GM23248 (cell line): Measurements from ENCODE around the gene EXD3. TPM values are rescaled to one million over a fixed set of nuclear protein-coding genes. Genes with fewer than 3 reads are reported as not detected.

ENCODE experiments used
- DNase-seq: peaks from one replicate; pipeline ENCODE4 v3.0.0-alpha.2; 2015
- H2AFZ ChIP-seq: fragments of 200-600 bp; sonication (generic); 2 replicates; pipeline ENCODE4 v1.6.1; 2016; ENCODE audit warnings: antibody characterized with exemption
- H3F3A ChIP-seq: fragments of 200-600 bp; sonication (generic); 2 replicates; pipeline ENCODE4 v1.6.1; 2016; ENCODE audit warnings: mild to moderate bottlenecking, antibody characterized with exemption, mixed run types; ENCODE audit not compliant: insufficient read depth
- H3K27ac ChIP-seq: fragments of 200-600 bp; sonication (generic); 2 replicates; pipeline ENCODE4 v1.5.1; 2016; ENCODE audit warnings: mild to moderate bottlenecking
- H3K27me3 ChIP-seq: fragments of 200-600 bp; sonication (generic); replicated peaks from 2 replicates; pipeline ENCODE4 v1.6.1; 2016; ENCODE audit warnings: mild to moderate bottlenecking; ENCODE audit not compliant: insufficient read depth
- H3K36me3 ChIP-seq: fragments of 200-600 bp; sonication (generic); 2 replicates; pipeline ENCODE4 v1.6.1; 2016; ENCODE audit warnings: low read depth, mild to moderate bottlenecking
- H3K4me1 ChIP-seq: fragments of 200-600 bp; sonication (generic); 2 replicates; pipeline ENCODE4 v1.6.1; 2016; ENCODE audit warnings: mild to moderate bottlenecking; ENCODE audit not compliant: insufficient read depth
- H3K4me2 ChIP-seq: fragments of 200-600 bp; sonication (generic); one replicate; pipeline ENCODE4 v1.6.1; 2016; ENCODE audit warnings: mild to moderate bottlenecking; ENCODE audit not compliant: unreplicated experiment
- H3K4me3 ChIP-seq: fragments of 200-600 bp; sonication (generic); 2 replicates; pipeline ENCODE4 v1.5.1; 2016; ENCODE audit warnings: mild to moderate bottlenecking
- H3K79me2 ChIP-seq: fragments of 200-600 bp; sonication (generic); 2 replicates; pipeline ENCODE4 v1.6.1; 2016; ENCODE audit warnings: mild to moderate bottlenecking; ENCODE audit not compliant: insufficient read depth
- H3K9ac ChIP-seq: fragments of 200-600 bp; sonication (generic); 2 replicates; pipeline ENCODE4 v1.6.1; 2016; ENCODE audit warnings: mild to moderate bottlenecking
- H3K9me2 ChIP-seq: fragments of 200-600 bp; sonication (generic); 2 replicates; pipeline ENCODE4 v1.6.1; 2016; ENCODE audit warnings: mixed run types, mild to moderate bottlenecking, moderate library complexity; ENCODE audit not compliant: insufficient read depth
- H3K9me3 ChIP-seq: fragments of 200-600 bp; sonication (generic); one replicate; pipeline ENCODE4 v1.6.1; 2017; ENCODE audit warnings: low read depth
- H4K20me1 ChIP-seq: fragments of 200-600 bp; sonication (generic); 2 replicates; pipeline ENCODE4 v1.6.0; 2016; ENCODE audit not compliant: insufficient read depth
- EZH2 ChIP-seq: fragments of 200-600 bp; sonication (generic); IDR thresholded peaks from 2 replicates; pipeline ENCODE4 v1.6.1; 2018; ENCODE audit warnings: antibody characterized with exemption, mild to moderate bottlenecking; ENCODE audit not compliant: insufficient read depth, poor library complexity, severe bottlenecking
- EZH2phosphoT487 ChIP-seq: fragments of 200-600 bp; sonication (generic); IDR thresholded peaks from 2 replicates; pipeline ENCODE4 v1.6.1; 2018; ENCODE audit warnings: antibody characterized with exemption, moderate library complexity, mild to moderate bottlenecking, low read depth; ENCODE audit not compliant: insufficient read depth
- WGBS, 2 experiments: methylation state at CpG; one replicate each; pipeline ENCODE4 v1.1.6; 2015 to 2017; ENCODE audit warnings: low lambda C conversion rate in 2 of 2, low coverage in 1 of 2; ENCODE audit errors: missing lambda C conversion rate in 2 of 2; 5-methylcytosine and 5-hydroxymethylcytosine counted together
- in situ Hi-C: fragments of 300-500 bp; cut with MboI; formaldehyde crosslinking; loops from 2 replicates; pipeline ENCODE4 v1.15.0; 2020
- polyA plus RNA-seq: library from polyadenylated mRNA; unstranded; fragments of >200 nt; fragmentation: Nextera tagmentation; extraction: Ambion mirVana; gene quantifications from 2 replicates; pipeline ENCODE4 v1.2.1, GENCODE V29; 2016
- total RNA-seq: library from RNA; depleted of rRNA; stranded (reverse); fragments of >200 nt; shearing (Covaris generic); gene quantifications from 2 replicates; pipeline ENCODE4 v1.2.3, GENCODE V29; 2014

EXD3 gene
- total and polyA plus RNA-seq, 2 experiments from 2014 or later, result 10.1 to 11.6 TPM

DNA sequence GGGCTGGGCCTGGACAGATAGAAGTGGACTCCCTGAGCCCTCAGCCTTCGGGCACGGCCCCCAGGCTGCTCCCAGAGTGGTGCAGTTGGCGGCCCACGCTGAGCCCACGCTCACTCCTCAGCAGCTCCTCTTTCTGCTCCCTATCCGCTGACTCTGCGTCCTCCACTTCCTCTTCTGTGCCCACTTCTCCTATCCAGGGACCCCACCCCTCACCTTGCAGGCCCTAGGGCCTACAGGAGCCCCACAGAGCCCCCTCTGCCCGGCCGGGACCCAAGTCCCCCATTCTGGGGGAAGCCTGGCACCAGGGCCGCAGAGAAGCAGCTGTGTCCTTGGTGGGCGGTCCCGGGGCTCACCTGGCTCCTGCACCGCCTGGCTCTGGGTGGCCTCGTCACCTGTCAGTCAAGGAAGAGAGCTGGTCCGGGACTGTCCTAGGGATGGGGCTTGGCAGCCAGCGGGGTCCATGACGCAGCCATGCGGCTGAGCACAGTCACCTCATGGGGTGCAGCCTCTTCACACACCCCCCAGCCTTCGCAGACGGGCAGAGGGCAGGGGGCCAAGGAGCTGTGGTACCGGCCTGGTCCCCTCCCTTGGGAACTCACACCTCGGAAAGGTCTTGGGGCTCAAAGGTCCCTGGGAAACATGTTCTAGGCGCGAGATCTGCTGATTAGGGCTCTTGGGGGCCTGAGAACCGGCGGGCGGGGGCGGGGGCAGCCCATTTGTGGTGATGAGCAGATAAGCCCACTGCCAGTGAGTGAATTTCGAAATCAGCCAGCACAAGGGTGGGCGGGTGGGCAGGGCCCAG is 115.5 kb downstream of the EXD3 start:
- Histone ChIP-seq H4K20me1 (no peaks in the 10 kb centered on the region), H3K9me3 (no peaks in the 10 kb centered on the region), H3K9ac (no peak overlapping the region), H3K36me3 (no peaks in the 10 kb centered on the region), H3K4me2 (no peak overlapping the region), H3K9me2 (no peaks in the 10 kb centered on the region), H3K4me1 (no peaks in the 10 kb centered on the region), H3K4me3 (no peak overlapping the region), H3K27ac (no peak overlapping the region), H3K79me2 (no peaks in the 10 kb centered on the region), H2AFZ (no peak overlapping the region), H3K27me3 (no peaks in the 10 kb centered on the region; the same call in 1 of the 2 replicates), H3F3A (no peaks in the 10 kb centered on the region)
- TF ChIP-seq EZH2phosphoT487 (no peak), EZH2 (no peak)
- in situ Hi-C loops, result no loop called here
- WGBS, 2 experiments, result 46 to 52% methylated on average over 22 to 29 of the region's 30 CpGs
- DNase-seq, result no peak

DNA sequence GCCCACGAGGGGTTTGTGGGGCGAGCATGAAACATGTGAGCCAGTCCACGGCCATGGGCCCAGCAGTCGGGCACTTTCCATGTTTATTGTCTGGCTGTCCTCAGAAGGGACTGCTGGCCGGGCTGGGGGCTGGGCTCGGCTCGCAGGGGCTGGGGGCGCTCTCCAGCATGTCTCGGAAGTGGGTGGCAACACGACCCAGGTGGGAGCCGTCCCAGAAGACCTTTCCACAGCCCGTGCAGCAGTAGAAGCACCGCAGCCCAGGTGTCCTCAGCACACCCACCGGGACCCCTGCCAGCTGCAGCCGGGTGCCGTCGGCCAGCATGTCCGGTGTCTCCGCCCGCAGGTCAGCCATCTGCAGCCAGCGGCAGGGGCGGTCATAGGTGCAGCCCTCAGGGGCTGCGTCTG is 116.1 kb downstream of the EXD3 start:
- H3K4me2 ChIP-seq, result no peak overlapping the region

DNA sequence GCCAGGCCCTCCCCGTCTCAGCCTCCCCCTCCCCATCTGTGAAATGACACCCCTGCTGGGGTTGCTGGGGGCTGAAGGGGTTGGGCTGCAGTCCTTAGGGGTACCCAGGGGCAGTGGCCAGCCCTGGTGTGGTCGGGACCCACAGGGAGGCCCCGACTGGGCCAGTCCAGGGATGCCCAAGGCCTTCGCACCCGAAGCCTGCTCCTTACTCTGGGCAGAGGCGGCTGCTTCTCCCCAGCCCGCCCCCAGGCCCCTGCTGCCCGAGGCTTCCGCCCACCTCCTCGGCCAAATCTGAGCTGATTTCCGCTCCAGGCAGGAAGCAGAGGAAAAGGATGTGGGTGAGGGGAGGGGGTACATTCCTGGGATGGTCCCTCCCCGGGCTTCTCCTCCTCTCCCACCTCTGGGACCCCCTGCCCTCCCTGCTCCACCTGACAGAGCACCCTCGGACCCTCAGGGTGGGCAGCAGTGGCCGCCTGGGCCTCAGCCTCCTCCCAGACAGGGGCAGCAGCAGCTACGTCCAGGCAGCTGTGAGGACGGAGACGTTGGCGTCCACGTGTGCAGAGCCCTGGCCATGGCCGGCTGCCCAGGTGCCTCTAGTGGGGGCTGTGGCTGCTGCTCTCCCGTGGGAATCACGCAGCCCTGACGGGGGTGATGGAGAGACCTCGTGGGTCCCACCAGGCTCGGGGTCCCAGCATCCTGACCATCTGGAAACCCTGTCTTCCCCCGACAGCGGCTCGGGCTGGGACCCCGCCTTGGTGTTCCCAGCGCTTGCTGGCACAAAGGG is 116.7 kb downstream of the EXD3 start:
- 34 to 47% methylated on average over 19 to 28 of the region's 30 CpGs for WGBS, 2 experiments
- Histone ChIP-seq H3K4me2 (no peak overlapping the region), H3K36me3 (no peaks in the 10 kb centered on the region), H3K9ac (no peak overlapping the region), H3K27ac (no peak overlapping the region), H3K4me1 (no peaks in the 10 kb centered on the region), H4K20me1 (no peaks in the 10 kb centered on the region), H3K79me2 (no peaks in the 10 kb centered on the region), H3K4me3 (no peak overlapping the region), H3K9me3 (no peaks in the 10 kb centered on the region), H3K9me2 (no peaks in the 10 kb centered on the region), H3F3A (no peaks in the 10 kb centered on the region), H2AFZ (no peak overlapping the region), H3K27me3 (no peaks in the 10 kb centered on the region; the same call in 1 of the 2 replicates)
- no peak for DNase-seq
- TF ChIP-seq EZH2 (no peak), EZH2phosphoT487 (no peak)
- in situ Hi-C loops, result no loop called here

More for the DNA sequence above, 116.1 kb downstream of the EXD3 start:
- Histone ChIP-seq H3K9ac (no peak overlapping the region), H3K4me1 (no peaks in the 10 kb centered on the region), H3F3A (no peaks in the 10 kb centered on the region), H4K20me1 (no peaks in the 10 kb centered on the region), H3K79me2 (no peaks in the 10 kb centered on the region), H3K27me3 (no peaks in the 10 kb centered on the region; the same call in 1 of the 2 replicates), H3K27ac (no peak overlapping the region), H3K36me3 (no peaks in the 10 kb centered on the region), H3K4me3 (no peak overlapping the region), H2AFZ (no peak overlapping the region), H3K9me2 (no peaks in the 10 kb centered on the region), H3K9me3 (no peaks in the 10 kb centered on the region)
- 53 to 55% methylated on average over 16 to 21 of the region's 23 CpGs for WGBS, 2 experiments
- no peak for DNase-seq
- TF ChIP-seq EZH2phosphoT487 (no peak), EZH2 (no peak)
- in situ Hi-C loops, result no loop called here

DNA sequence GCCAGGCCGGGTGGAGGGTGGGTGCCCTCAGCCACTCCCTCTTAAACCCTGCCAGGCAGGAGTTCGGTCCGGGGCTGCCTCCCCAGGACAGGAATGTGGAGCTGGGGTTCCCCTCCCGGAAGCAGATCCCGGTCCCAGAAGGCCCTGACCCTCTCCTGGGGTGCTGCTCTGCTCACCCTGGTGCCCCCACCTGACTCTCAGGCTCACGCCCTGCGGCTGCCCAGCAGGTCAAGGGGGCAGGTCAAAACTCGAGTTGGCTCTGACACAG is 117.2 kb downstream of the EXD3 start:
- Histone ChIP-seq H2AFZ (0 out of 2 replicates have a peak overlapping the region, but pooled peaks have one; percentile 63), H3K79me2 (no peaks in the 10 kb centered on the region), H3F3A (no peaks in the 10 kb centered on the region), H3K36me3 (no peaks in the 10 kb centered on the region), H4K20me1 (no peaks in the 10 kb centered on the region), H3K27ac (no peak overlapping the region), H3K4me3 (no peak overlapping the region), H3K9me2 (no peaks in the 10 kb centered on the region), H3K27me3 (peaks cover 3% of the 10 kb centered on the region; the same call in 1 of the 2 replicates), H3K9ac (no peak overlapping the region), H3K9me3 (no peaks in the 10 kb centered on the region), H3K4me1 (no peaks in the 10 kb centered on the region), H3K4me2 (no peak overlapping the region)
- TF ChIP-seq EZH2 (no peak), EZH2phosphoT487 (no peak)
- DNase-seq, result no peak
- 37 to 40% methylated on average over 5 to 8 of the region's 8 CpGs for WGBS, 2 experiments
- in situ Hi-C loops, result no loop called here
